Activated naive CD8-positive, alpha-beta T cell treated with anti-CD3 and anti-CD28 coated beads, Interleukin-2, amount 10 ng/mL, durations not matched to agents 7 days and 5 days (primary cell): ENCODE results near the gene KLLN. TPM values are rescaled to one million over a fixed set of nuclear protein-coding genes. Genes with fewer than 3 reads are reported as not detected.
"Not testable (repeated sequence)": the region's sequence is repeated elsewhere in the genome, so short reads cannot be mapped to it uniquely, and the experiment has no call there.

Experiments
- ATAC-seq: fragments of 150-1000 bp; cut with Tn5 transposase; one replicate; pipeline ENCODE4 v1.10.0; 2021; ENCODE audit warnings: low read depth, moderate library complexity
- POLR2A ChIA-PET: fragments of 350-600 bp; sonication (Branson Sonifier 250); formaldehyde crosslinking; loops from one replicate; lab custom pipeline; 2021; ENCODE audit warnings: antibody characterized with exemption; lab: Charles Lee
- DNase-seq: peaks from one replicate; pipeline ENCODE4 v3.0.0; 2021
- H3K27ac Mint-ChIP-seq: one replicate; pipeline ENCODE4 v1.8.0; 2022; ENCODE audit warnings: mild to moderate bottlenecking, mixed read lengths
- H3K27me3 Mint-ChIP-seq: one replicate; pipeline ENCODE4 v1.8.0; 2022; ENCODE audit warnings: mild to moderate bottlenecking, moderate library complexity, mixed read lengths
- H3K36me3 Mint-ChIP-seq: one replicate; pipeline ENCODE4 v1.8.0; 2021; ENCODE audit warnings: mild to moderate bottlenecking, mixed read lengths
- H3K4me1 Mint-ChIP-seq: one replicate; pipeline ENCODE4 v1.8.0; 2021; ENCODE audit warnings: mixed read lengths
- H3K4me3 Mint-ChIP-seq: one replicate; pipeline ENCODE4 v1.8.0; 2022; ENCODE audit warnings: mild to moderate bottlenecking, moderate library complexity, mixed read lengths
- H3K9me3 Mint-ChIP-seq: one replicate; pipeline ENCODE4 v1.8.0; 2021; ENCODE audit warnings: mixed read lengths
- total RNA-seq, 2 experiments: library from RNA; stranded (reverse); gene quantifications; one replicate each; pipeline ENCODE4 v1.2.3, GENCODE V29; 2021

Gene KLLN, protein sequence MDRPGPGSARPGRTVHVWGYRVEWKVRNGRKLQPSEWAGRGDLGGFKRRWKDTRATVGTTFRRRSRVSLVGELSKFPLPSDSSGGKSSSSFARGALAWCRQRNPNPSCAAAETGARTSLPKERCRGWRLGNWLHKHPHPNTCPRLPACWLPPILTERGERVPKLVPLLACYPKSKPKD
- under 1 TPM; 0.69 to 0.71 TPM for total RNA-seq

GRCh38 chr10:87863053-87863943, at the start of gene KLLN, which contains the start of gene PTEN:
Gene KLLN (minus strand): TSS chr10:87863533. CDS start chr10:87862487, 1,046 bp downstream.
Gene PTEN (plus strand): TSS chr10:87863625. CDS start chr10:87864470, 845 bp downstream.
- no peaks in the 10 kb centered on the region for H3K9me3 Mint-ChIP-seq
- H3K4me1 Mint-ChIP-seq = peaks cover 26% of the 10 kb centered on the region
- DNase-seq = peak; percentile 89
- H3K36me3 Mint-ChIP-seq = peaks cover 22% of the 10 kb centered on the region
- H3K4me3 Mint-ChIP-seq = peak within 1 kb of the TSS; percentile 97
- no peaks in the 10 kb centered on the region for H3K27me3 Mint-ChIP-seq
- peak; percentile 61 for ATAC-seq
- POLR2A ChIA-PET = interaction anchor here (0.6 to 4.3 kb wide), 25 partner anchors 9 to 590 kb away, joined by 3 to 97 read pairs (median 5); partner anchors contain the start of gene ATAD1
- peak within 1 kb of the TSS; percentile 95 for H3K27ac Mint-ChIP-seq

DNA sequence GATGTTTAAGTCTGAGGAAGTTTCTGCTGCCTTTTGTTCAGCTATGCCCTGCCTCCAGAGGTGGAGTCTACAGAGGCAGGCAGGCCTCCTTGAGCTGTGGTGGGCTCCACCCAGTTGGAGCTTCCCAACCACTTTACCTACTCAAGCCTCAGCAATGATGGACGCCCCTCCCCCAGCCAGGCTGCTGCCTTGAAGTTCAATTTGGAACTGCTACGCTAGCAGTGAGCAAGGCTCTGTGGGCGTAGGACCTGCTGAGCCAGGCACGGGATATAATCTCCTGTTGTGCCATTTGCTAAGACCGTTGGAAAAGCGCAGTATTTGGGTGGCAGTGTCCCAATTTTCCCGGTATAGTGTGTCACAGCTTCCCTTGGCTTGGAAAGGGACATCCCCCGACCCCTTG, 40.1 kb upstream of the KLLN start:
- POLR2A ChIA-PET, DNase-seq, H3K27ac Mint-ChIP-seq, H3K4me3 Mint-ChIP-seq, ATAC-seq, H3K27me3 Mint-ChIP-seq: not testable (repeated sequence)
- peaks cover 84% of the 10 kb centered on the region for H3K36me3 Mint-ChIP-seq
- H3K4me1 Mint-ChIP-seq = peaks cover 17% of the 10 kb centered on the region
- peaks cover 25% of the 10 kb centered on the region for H3K9me3 Mint-ChIP-seq

- H3K4me3 Mint-ChIP-seq, POLR2A ChIA-PET: not testable (repeated sequence)
- H3K4me1 Mint-ChIP-seq = peaks cover 18% of the 10 kb centered on the region
Measured at GRCh38 chr10:87897957-87898356, 34.6 kb upstream of the KLLN start.

DNA sequence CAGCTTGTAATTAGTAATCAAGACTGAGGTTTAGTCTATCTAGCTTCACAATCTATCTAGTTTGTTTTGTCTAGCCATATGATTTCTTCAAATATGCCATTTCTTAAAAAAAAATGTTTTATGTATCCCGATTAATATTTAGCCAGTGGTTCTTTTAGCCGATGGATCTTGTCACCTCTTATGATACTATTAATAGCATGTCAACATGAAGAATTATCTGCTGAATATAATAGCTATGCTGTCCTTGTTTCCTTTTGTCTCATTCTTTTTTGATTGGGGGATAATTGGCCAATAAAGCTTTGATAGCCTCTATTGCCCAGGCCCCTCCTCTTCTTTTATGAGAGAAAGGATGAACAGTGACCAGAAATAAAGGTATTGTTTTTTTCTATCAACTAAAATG, 32.9 kb upstream of the KLLN start:
- Mint-ChIP-seq H3K9me3 (peaks cover 12% of the 10 kb centered on the region), H3K36me3 (peaks cover 65% of the 10 kb centered on the region), H3K4me3 (no peak overlapping the region)

More at GRCh38 chr10:87897957-87898356, 34.6 kb upstream of the KLLN start:
- Mint-ChIP-seq H3K36me3 (peaks cover 75% of the 10 kb centered on the region), H3K9me3 (peaks cover 22% of the 10 kb centered on the region)
- DNase-seq, H3K27ac Mint-ChIP-seq, H3K27me3 Mint-ChIP-seq, ATAC-seq: not testable (repeated sequence)

GRCh38 chr10:87895430-87895829, 32.1 kb upstream of the KLLN start:
- Mint-ChIP-seq H3K4me3 (no peak overlapping the region), H3K4me1 (peaks cover 8% of the 10 kb centered on the region), H3K27me3 (no peaks in the 10 kb centered on the region), H3K36me3 (peaks cover 63% of the 10 kb centered on the region), H3K27ac (no peak overlapping the region), H3K9me3 (peaks cover 7% of the 10 kb centered on the region)
- POLR2A ChIA-PET = no interaction called here
- DNase-seq = no peak
- no peak for ATAC-seq

More for the DNA sequence above, 32.9 kb upstream of the KLLN start:
- POLR2A ChIA-PET = no interaction called here
- ATAC-seq (no peak), DNase-seq (no peak)
- Mint-ChIP-seq H3K4me1 (peaks cover 13% of the 10 kb centered on the region), H3K27me3 (no peaks in the 10 kb centered on the region), H3K27ac (no peak overlapping the region)

DNA sequence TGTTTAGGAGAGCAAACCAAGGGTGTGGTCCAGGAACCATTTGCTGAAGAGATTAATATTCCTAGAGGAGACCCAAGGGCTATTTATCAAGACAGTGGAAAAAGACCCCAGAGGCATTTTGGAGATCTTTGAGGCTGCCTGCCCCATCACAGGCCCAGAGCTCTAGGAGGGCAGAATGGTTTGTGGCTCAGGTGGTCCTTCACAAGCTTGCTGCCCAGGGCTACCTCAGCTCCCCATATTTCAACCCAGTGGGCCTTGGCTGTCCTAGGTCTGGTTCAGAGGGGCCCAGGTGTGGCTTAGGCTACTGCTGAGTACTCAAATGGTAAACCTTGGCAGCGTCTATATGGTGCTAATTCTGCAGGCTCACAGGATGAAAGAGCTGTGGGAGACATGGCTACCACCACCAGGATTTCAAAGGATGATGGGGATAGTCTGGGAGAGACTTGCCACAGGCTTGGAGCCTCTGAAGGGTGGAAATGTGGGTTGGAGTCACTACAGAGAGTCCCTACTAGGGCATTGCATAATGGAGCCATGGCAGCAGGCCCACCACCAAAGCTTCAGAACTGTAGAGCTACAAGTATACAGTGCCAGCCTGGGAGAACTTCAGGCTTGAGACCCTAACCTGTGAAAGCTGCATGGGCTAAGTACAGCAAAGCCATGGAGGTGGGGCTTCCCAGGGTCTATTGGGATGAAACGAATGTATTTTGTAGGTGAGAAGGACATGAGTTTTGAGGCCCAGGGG, 24.4 kb upstream of the KLLN start:
- Mint-ChIP-seq H3K36me3 (peaks cover 57% of the 10 kb centered on the region), H3K9me3 (peaks cover 11% of the 10 kb centered on the region), H3K27me3 (no peaks in the 10 kb centered on the region), H3K4me3 (no peak overlapping the region), H3K27ac (no peak overlapping the region), H3K4me1 (no peaks in the 10 kb centered on the region)
- ATAC-seq (no peak), DNase-seq (no peak)
- POLR2A ChIA-PET = interaction anchor here (0.7 to 1.2 kb wide), 2 partner anchors 21 to 26 kb away, joined by 3 read pairs; no protein-coding TSS in a partner anchor

GRCh38 chr10:87887146-87887545, 23.8 kb upstream of the KLLN start:
- Mint-ChIP-seq H3K4me3 (no peak overlapping the region), H3K36me3 (peaks cover 56% of the 10 kb centered on the region), H3K27me3 (no peaks in the 10 kb centered on the region), H3K4me1 (peaks cover 2% of the 10 kb centered on the region), H3K9me3 (peaks cover 11% of the 10 kb centered on the region), H3K27ac (no peak overlapping the region)
- DNase-seq = no peak
- POLR2A ChIA-PET = interaction anchor here (0.7 to 1.2 kb wide), 2 partner anchors 22 to 25 kb away, joined by 3 read pairs; no protein-coding TSS in a partner anchor
- ATAC-seq = no peak

DNA sequence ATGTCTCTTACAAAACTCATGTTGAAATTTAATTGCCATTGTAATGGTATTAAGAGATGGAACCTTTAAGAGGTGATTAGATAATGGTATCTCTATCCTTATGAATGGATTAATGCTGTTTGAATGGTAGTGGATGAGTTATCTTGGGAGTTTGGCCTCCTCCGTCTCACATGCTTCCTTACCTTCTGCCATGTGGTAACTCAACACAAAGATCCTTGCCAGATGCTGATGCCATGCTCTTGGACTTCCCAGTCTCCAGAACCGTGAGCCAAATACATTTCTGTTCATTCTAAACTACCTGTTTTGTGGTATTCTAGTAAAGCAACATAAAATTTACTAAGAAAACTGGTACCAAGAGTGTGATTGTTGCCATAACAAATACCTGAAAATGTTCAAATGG, 23.3 kb upstream of the KLLN start:
- no peaks in the 10 kb centered on the region for H3K27me3 Mint-ChIP-seq
- H3K36me3 Mint-ChIP-seq = peaks cover 61% of the 10 kb centered on the region
- DNase-seq (no peak), ATAC-seq (no peak)
- H3K27ac Mint-ChIP-seq = no peak overlapping the region
- POLR2A ChIA-PET = interaction anchor here (1.2 kb wide), 1 partner anchor 25 kb away, joined by 3 read pairs; no protein-coding TSS in a partner anchor
- peaks cover 4% of the 10 kb centered on the region for H3K4me1 Mint-ChIP-seq
- H3K4me3 Mint-ChIP-seq = no peak overlapping the region
- H3K9me3 Mint-ChIP-seq = peaks cover 11% of the 10 kb centered on the region

- ATAC-seq = no peak
- POLR2A ChIA-PET = interaction anchor here (1.4 kb wide), 1 partner anchor 20 kb away, joined by 6 read pairs; no protein-coding TSS in a partner anchor
- peaks cover 66% of the 10 kb centered on the region for H3K36me3 Mint-ChIP-seq
- no peak overlapping the region for H3K27ac Mint-ChIP-seq
- H3K27me3 Mint-ChIP-seq = no peaks in the 10 kb centered on the region
- DNase-seq = no peak
- peaks cover 12% of the 10 kb centered on the region for H3K9me3 Mint-ChIP-seq
- H3K4me3 Mint-ChIP-seq = no peak overlapping the region
- peaks cover 7% of the 10 kb centered on the region for H3K4me1 Mint-ChIP-seq
Measured at GRCh38 chr10:87882555-87883294, 19.4 kb upstream of the KLLN start.

DNA sequence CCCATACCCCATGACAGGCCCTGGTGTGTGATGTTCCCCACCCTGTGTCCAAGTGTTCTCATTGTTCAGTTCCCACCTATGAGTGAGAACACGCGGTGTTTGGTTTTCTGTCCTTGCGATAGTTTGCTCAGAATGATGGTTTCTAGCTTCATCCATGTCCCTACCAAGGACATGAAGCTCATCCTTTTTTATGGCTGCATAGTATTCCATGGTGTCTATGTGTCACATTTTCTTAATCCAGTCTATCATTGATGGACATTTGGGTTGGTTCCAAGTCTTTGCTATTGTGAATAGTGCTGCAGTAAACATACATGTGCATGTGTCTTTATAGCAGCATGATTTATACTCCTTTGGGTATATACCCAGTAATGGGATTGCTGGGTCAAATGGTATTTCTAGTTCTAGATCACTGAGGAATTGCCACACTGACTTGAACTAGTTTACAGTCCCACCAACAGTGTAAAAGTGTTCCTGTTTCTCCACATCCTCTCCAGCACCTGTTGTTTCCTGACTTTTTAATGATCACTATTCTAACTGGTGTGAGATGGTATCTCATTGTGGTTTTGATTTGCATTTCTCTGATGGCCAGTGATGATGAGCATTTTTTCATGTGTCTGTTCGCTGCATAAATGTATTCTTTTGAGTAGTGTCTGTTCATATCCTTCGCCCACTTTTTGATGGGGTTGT, 18.2 kb upstream of the KLLN start:
- H3K4me1 Mint-ChIP-seq, H3K27ac Mint-ChIP-seq, ATAC-seq, H3K4me3 Mint-ChIP-seq, POLR2A ChIA-PET, H3K9me3 Mint-ChIP-seq, H3K27me3 Mint-ChIP-seq, DNase-seq: not testable (repeated sequence)
- H3K36me3 Mint-ChIP-seq = peaks cover 57% of the 10 kb centered on the region

- Mint-ChIP-seq H3K27me3 (no peaks in the 10 kb centered on the region), H3K4me1 (peaks cover 9% of the 10 kb centered on the region), H3K4me3 (no peak overlapping the region), H3K9me3 (peaks cover 2% of the 10 kb centered on the region), H3K27ac (no peak overlapping the region), H3K36me3 (peaks cover 50% of the 10 kb centered on the region)
- no peak for DNase-seq
- no peak for ATAC-seq
- POLR2A ChIA-PET = interaction anchor here (1.2 kb wide), 1 partner anchor 18 kb away, joined by 3 read pairs; no protein-coding TSS in a partner anchor
Measured at GRCh38 chr10:87880336-87880735, 17.0 kb upstream of the KLLN start.
